HL-60/S4 (cell line): ENCODE results near the gene COBL.

Source experiments
- in situ Hi-C: fragments of 300-500 bp; cut with MboI; formaldehyde crosslinking; loops from 2 replicates; pipeline ENCODE4 v1.14.3; 2022; ENCODE audit warnings: low sequenced_read_pairs

The COBL gene

GRCh38 chr7:51160990-51161615 is 155.5 kb downstream of the COBL start:
- in situ Hi-C loops, result loop anchor here (25.0 kb wide), 3 partner anchors 201 to 1074 kb away; partner anchors contain the start of genes FIGNL1 and ZPBP

- in situ Hi-C loops, result loop anchor here (25.0 kb wide), 3 partner anchors 202 to 1073 kb away; partner anchors contain the start of genes FIGNL1 and ZPBP
These were observed 156.2 kb downstream of the COBL start for GRCh38 chr7:51160411-51160810.

- in situ Hi-C loops, result loop anchor here (25.0 kb wide), 3 partner anchors 203 to 1072 kb away; partner anchors contain the start of genes FIGNL1 and ZPBP
These were observed 157.7 kb downstream of the COBL start for GRCh38 chr7:51158742-51159445.

GRCh38 chr7:51158211-51158610 is 158.4 kb downstream of the COBL start:
- in situ Hi-C loops, result loop anchor here (25.0 kb wide), 3 partner anchors 204 to 1071 kb away; partner anchors contain the start of genes FIGNL1 and ZPBP

DNA sequence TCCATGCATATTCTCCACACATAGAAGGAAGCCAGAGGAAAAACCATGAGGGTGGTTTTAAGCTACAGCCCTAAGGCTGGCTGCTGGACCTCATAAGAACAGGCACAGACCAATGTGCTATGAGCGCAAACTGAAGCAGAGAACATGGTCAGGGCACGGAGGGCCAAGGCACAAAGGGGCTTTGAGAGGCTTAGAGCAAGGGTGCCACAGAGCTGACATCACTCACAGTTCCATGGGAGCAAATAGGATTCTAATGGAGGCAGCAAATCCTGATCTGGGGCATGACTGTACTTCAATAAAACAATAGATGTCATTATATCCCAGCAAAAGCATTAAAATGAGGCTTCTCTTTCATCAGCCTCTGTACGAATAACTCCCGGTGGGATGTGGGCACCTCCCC is 162.4 kb downstream of the COBL start:
- in situ Hi-C loops, result loop anchor here (25.0 kb wide), 3 partner anchors 208 to 1067 kb away; partner anchors contain the start of genes FIGNL1 and ZPBP

DNA sequence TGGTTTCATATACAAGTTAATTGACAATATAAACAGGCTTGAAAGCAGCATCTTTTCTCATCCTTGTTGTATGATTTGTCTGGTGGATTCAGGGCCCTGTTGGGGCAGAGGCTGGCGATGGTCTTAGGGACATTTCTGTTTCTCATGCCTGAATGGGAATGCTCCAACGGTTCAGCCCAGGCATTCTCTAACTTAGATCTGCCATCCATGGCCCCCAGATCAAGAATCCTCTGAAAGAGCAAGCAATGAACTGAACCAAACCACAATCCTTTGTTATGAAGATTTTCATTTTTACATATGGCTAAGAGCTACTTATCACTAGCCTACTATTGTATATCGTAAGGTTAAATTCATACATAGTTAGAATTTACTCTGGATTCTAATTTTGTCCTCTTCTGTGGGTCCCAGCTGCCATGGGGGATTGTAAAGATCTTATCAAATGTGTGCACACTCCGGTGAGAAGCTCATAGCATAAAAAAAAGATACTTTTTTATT is 163.9 kb downstream of the COBL start:
- in situ Hi-C loops, result loop anchor here (25.0 kb wide), 3 partner anchors 210 to 1065 kb away; partner anchors contain the start of genes FIGNL1 and ZPBP

DNA sequence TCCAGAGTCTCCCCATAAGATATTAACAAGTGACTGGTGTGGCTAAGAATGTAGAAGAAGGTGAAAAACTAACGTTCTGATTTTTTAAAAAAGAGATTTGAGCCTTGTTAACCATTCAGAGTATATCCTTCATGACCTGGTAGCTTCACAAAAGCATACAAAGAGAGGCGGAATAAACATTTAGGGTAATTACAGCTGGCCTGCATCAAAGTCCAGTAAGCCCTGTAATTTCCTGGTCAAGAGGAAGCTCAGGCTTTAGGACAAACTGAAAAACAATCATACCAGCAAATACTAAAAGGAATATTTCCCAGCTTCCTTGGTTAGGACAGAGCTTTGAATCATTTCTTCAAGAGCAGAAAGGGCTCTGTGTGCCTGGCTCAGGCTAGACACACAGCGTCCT is 165.2 kb downstream of the COBL start:
- in situ Hi-C loops, result loop anchor here (25.0 kb wide), 3 partner anchors 211 to 1064 kb away; partner anchors contain the start of genes FIGNL1 and ZPBP

DNA sequence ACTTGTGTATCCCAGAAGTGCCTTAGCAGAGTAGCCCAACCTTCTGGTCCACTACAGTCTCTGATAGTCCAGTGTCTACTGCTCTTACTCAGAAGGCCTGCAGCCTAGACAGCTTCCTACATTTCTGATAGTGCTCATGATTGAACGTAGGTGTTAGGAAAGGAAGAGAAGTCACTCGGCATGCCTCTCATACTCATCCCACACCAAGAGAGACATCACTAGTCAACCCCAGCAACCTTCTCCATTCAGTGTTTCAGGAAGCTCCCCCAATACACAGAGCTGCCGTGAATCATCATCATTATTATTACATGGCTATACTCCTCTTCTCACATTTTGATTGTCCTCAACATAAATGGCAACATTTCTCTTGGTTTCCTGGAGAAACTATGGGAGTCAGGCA is 166.4 kb downstream of the COBL start:
- in situ Hi-C loops, result loop anchor here (25.0 kb wide), 3 partner anchors 212 to 1063 kb away; partner anchors contain the start of genes FIGNL1 and ZPBP

DNA sequence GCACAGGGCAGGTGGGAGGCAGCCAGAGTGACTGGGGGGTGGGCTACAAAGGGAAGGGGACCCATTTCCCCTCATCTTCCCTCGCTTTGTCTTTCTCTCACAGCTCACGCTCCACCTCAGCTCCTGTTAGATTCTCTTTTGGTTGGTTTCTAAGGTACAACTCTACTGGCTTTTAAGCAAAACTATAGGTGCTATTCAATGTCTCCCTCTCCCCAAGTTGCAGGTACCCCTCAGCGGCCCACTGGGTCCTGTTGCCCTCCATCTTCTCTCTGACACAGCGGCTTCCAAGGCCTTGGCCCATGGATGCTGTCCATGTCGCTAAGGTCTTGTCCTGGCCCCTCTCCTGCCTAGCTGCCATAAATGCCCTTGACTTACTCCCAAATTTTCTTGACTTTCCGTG is 168.4 kb downstream of the COBL start:
- in situ Hi-C loops, result no loop called here

DNA sequence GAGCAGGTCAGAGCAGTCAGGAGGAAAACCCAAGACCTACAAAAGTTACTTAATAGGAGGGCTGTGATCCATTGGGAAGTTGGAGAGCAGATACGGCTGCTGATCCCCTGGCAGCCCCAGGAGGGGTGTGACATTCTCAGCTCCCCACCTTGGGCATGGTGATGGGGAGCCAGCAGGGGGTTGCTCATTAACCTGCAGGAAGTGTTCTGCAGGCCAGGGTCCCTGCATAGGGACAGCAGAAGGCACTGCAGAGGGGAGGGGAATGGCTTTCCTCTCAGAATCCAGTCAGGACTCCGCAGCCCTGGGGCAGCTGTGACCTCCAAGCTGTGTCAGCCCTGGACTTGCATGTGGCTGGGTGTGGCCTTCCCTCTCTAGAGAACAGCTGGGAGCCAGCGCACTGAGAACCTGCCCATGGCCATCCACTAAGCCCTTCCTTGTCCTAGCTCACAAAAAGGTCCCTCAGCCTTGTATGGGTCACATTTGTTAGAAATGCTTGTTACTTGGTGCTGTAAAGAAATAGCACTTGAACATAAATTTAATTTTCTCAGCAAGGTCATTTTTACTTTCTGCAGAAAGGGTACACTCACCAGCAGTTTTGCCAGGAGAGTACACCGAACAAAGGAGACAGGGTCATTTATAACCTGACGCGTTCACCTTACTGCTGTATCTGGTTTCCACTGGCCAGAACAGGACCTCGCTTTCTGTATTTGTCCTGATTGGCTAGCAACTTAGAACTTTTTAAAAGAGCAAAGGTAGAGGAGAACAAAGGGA is 169.6 kb downstream of the COBL start:
- in situ Hi-C loops, result no loop called here

GRCh38 chr7:51144178-51144577 is 172.4 kb downstream of the COBL start:
- in situ Hi-C loops, result no loop called here

- in situ Hi-C loops, result no loop called here
These were observed 173.7 kb downstream of the COBL start for GRCh38 chr7:51142741-51143385.

- in situ Hi-C loops, result no loop called here
These were observed 175.1 kb downstream of the COBL start for GRCh38 chr7:51141451-51142003.

DNA sequence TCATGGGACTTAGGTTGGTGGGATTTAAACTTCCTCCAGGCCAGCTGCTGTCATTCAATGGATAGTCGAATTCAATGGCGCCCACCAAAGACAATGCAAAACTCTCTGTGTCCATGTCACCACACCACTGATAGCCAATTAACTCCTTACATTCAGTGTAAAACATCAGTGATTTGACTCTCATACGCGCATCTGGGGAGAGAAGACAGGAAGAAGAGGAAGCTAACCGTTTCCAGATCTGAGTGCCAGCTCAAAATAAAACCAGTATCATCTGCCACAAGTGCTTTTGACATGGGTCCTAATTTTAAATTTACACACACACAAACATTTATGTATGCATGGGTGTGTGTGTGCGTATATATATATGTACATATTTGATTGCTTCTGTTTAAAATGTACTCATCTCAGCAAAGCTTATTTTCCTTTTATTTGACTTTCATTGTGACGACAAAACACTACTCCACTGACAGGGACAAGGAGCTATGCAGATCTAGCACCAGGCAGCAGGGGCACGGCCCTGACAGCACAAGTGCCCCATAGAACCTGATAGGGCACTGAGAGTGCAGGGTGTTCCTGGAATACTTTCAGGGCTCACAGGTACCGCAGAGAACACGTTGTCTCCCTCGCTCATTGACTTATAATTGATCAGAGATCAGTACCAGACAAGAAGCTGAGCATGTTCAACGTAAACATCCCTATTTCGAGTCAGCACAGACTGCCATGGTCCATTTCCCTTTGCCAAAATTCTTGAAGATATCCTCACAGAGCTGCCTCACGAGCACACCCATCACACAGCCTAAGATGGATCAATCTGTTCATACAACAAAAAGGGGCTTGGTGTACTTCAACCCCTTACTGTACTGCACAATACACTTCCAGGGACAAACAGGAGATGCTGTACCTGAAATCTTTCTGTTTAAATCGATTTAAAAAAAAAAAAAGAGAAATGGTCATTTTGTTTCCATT is 176.1 kb downstream of the COBL start:
- in situ Hi-C loops, result no loop called here

GRCh38 chr7:51139796-51140195 is 176.8 kb downstream of the COBL start:
- in situ Hi-C loops, result no loop called here

DNA sequence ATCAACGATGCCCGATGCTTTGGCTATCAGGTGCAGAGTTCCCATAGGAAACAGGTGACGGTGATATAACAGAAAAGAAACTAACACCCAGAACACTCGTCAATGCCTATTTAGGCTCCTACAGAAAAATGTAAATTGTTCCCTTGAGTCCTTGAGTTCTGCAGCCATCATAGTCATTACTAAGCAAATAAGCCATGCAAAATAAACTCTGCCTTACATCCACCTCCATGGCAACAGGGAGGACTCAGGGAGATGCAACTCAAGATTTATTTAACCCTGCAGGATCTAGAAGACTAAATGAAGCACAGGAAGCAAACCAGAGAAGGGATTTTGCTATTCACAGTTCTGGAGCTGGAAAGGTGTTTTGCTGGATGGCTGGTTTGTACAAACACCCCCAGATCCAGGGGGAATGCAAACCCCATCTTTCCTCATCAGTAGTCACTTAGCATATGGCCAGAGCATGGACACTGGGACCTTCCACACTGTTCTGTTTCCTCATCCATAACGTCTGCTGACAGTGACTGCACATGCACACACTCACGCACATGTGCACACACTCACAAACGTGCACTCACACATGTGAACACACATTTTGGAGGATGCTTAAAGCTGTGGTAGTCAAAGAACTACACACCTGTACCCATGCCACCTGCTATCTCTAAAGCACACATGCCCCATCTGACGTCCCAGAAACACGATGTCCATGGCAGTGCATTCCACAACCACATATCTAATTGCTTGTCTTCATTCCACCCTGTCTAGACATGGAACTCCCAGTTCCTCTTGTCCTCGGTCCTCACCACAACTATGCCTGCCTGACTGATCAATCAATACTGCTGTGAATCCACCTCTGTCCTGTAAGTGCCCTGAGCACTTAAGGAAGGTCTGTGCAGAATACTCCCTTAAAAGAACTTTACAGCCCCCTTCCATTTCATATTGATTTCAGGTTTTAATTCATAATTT is 178.2 kb downstream of the COBL start:
- in situ Hi-C loops, result no loop called here

DNA sequence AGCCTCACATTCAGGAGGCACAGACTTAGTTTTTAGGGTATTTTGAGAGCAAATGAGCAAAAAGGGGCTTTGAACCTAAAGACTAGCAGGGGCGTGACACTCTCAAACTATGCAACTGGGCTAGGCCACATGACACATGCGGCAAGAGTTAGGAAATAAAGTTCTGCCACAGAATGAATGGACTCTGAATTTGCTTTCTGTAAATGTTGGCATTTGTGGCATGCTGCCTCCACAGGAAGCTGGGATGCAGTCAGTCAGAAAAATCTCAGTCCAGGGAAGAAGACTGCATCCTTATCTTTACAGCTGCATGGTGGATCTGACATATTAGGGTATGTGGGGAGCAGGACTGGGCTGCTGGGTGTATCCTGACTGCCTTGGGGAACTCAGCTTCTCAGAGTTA is 181.0 kb downstream of the COBL start:
- in situ Hi-C loops, result no loop called here

- in situ Hi-C loops, result no loop called here
These were observed 182.6 kb downstream of the COBL start for GRCh38 chr7:51134013-51134441.
